MCF 10A (cell line): ENCODE measurements around the gene NOXRED1. TPM values are rescaled to one million over a fixed set of nuclear protein-coding genes. Genes with fewer than 3 reads are reported as not detected.

ENCODE experiments used
- BruUV-seq: library from RNA; stranded (reverse); fragments of 400-500 nt; replicated peaks from 2 replicates; lab custom pipeline; 2021; lab: Mats Ljungman, UMichigan
- CTCF ChIA-PET: fragments of 300-600 bp; sonication (Branson Sonifier 250); formaldehyde crosslinking; extraction: SDS; loops from one replicate; lab custom pipeline; 2021; ENCODE audit warnings: antibody characterized with exemption, inconsistent platforms; lab: Yijun Ruan, JAX
- POLR2A ChIA-PET: fragments of 300-600, 350-650 bp; sonication (Branson Sonifier 250); formaldehyde crosslinking; extraction: SDS; loops from one replicate; lab custom pipeline; 2020; ENCODE audit warnings: antibody characterized with exemption, inconsistent platforms; lab: Yijun Ruan, JAX
- DNase-seq: peaks from one replicate; pipeline ENCODE4 v3.0.0-alpha.2; 2018; ENCODE audit not compliant: unreplicated experiment
- H3K27ac Mint-ChIP-seq: one replicate; pipeline ENCODE4 v1.8.0; 2022; ENCODE audit warnings: mild to moderate bottlenecking, low read depth, mixed read lengths; ENCODE audit not compliant: unreplicated experiment
- H3K27me3 Mint-ChIP-seq: one replicate; pipeline ENCODE4 v1.8.0; 2022; ENCODE audit warnings: mixed read lengths; ENCODE audit not compliant: insufficient read depth, unreplicated experiment
- H3K36me3 Mint-ChIP-seq: one replicate; pipeline ENCODE4 v1.8.0; 2022; ENCODE audit warnings: mild to moderate bottlenecking, moderate library complexity, mixed read lengths; ENCODE audit not compliant: insufficient read depth, unreplicated experiment
- H3K4me1 Mint-ChIP-seq: one replicate; pipeline ENCODE4 v1.8.0; 2022; ENCODE audit warnings: mixed read lengths; ENCODE audit not compliant: insufficient read depth, unreplicated experiment
- H3K4me3 Mint-ChIP-seq: one replicate; pipeline ENCODE4 v1.8.0; 2022; ENCODE audit warnings: mild to moderate bottlenecking, moderate library complexity, mixed read lengths; ENCODE audit not compliant: unreplicated experiment
- H3K9me3 Mint-ChIP-seq: one replicate; pipeline ENCODE4 v1.8.0; 2022; ENCODE audit warnings: mixed read lengths; ENCODE audit not compliant: unreplicated experiment
- intact Hi-C: fragments of 100-400 bp; cut with micrococcal nuclease; formaldehyde crosslinking; loops from 2 replicates; pipeline ENCODE4 v1.14.1; 2022
- total RNA-seq: library from RNA; stranded (reverse); gene quantifications from 2 replicates; pipeline ENCODE4 v1.2.3, GENCODE V29; 2022
- TF ChIP-seq, protein P1 (sequence below): fragments of 200-600 bp; IDR thresholded peaks from one replicate; pipeline ENCODE4 v1.8.0; 2022; ENCODE audit warnings: antibody characterized with exemption, mild to moderate bottlenecking; ENCODE audit not compliant: unreplicated experiment

NOXRED1 gene
- total RNA-seq, 1 experiment from 2014 or later: 0.58 TPM

DNA sequence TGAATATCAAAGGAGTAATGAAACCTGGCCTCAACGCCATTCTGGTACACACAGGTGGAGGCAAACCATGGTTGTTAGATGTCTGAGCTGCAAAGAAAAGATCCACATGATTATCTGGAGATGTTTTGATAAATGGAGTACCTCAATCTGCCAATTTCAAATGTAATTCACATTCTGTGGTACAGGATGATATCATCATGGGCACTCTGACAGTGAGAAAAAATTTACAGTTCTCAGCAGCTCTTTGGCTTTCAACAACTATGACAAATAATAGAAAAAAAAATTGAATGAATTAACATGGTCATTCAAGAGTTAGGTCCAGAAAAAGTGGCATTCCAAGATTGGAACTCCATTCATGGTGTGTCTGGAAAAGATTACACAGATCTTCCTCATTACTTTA is 63.7 kb downstream of the NOXRED1 start:
- CTCF ChIA-PET: interaction anchor here (0.8 to 1.1 kb wide), 2 partner anchors 38 to 59 kb away, joined by 3 read pairs; no protein-coding TSS in a partner anchor

DNA sequence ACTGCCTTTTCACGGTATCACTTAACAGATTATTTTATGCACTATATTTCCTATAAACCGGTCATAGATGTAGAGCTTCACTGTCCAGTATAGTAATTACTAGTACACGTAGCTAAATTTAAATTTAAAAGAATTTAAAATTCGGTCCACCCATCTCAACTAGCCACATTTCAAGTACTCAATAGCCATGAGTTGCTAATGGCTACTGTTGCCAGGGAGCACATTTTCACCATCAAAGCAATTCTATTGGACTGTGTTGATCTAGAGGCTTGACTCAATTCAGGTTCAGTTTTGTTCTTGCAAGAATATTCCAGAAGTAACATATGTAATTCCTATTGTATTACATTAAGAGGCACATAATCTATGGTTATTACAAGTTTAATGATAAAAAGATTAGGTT is 66.4 kb downstream of the NOXRED1 start:
- no TSS peak for BruUV-seq
- intact Hi-C loops: no loop called here
- H3K4me3 Mint-ChIP-seq: no peak overlapping the region
- no peaks in the 10 kb centered on the region for H3K27me3 Mint-ChIP-seq
- H3K4me1 Mint-ChIP-seq: no peaks in the 10 kb centered on the region
- no peaks in the 10 kb centered on the region for H3K9me3 Mint-ChIP-seq
- ChIA-PET POLR2A (no interaction called here), CTCF (interaction anchor here (0.7 to 1.0 kb wide), 2 partner anchors 28 to 304 kb away, joined by 3 read pairs; no protein-coding TSS in a partner anchor)
- H3K27ac Mint-ChIP-seq: no peak overlapping the region
- DNase-seq: no peak
- peaks cover 8% of the 10 kb centered on the region for H3K36me3 Mint-ChIP-seq
- TF ChIP-seq, protein P1, sequence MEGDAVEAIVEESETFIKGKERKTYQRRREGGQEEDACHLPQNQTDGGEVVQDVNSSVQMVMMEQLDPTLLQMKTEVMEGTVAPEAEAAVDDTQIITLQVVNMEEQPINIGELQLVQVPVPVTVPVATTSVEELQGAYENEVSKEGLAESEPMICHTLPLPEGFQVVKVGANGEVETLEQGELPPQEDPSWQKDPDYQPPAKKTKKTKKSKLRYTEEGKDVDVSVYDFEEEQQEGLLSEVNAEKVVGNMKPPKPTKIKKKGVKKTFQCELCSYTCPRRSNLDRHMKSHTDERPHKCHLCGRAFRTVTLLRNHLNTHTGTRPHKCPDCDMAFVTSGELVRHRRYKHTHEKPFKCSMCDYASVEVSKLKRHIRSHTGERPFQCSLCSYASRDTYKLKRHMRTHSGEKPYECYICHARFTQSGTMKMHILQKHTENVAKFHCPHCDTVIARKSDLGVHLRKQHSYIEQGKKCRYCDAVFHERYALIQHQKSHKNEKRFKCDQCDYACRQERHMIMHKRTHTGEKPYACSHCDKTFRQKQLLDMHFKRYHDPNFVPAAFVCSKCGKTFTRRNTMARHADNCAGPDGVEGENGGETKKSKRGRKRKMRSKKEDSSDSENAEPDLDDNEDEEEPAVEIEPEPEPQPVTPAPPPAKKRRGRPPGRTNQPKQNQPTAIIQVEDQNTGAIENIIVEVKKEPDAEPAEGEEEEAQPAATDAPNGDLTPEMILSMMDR: no peak

More for the DNA sequence above, 63.7 kb downstream of the NOXRED1 start:
- intact Hi-C loops: no loop called here
- H3K27me3 Mint-ChIP-seq: no peaks in the 10 kb centered on the region
- no peaks in the 10 kb centered on the region for H3K9me3 Mint-ChIP-seq
- POLR2A ChIA-PET: interaction anchor here (2.0 kb wide), 1 partner anchor 17 kb away, joined by 8 read pairs; the partner anchor contains the start of genes SAMD15 and TMED8
- peaks cover 8% of the 10 kb centered on the region for H3K36me3 Mint-ChIP-seq
- no peak overlapping the region for H3K27ac Mint-ChIP-seq
- H3K4me1 Mint-ChIP-seq: no peaks in the 10 kb centered on the region
- TF ChIP-seq, protein P1: no peak
- no peak for DNase-seq
- H3K4me3 Mint-ChIP-seq: no peak overlapping the region
- BruUV-seq: no TSS peak

DNA sequence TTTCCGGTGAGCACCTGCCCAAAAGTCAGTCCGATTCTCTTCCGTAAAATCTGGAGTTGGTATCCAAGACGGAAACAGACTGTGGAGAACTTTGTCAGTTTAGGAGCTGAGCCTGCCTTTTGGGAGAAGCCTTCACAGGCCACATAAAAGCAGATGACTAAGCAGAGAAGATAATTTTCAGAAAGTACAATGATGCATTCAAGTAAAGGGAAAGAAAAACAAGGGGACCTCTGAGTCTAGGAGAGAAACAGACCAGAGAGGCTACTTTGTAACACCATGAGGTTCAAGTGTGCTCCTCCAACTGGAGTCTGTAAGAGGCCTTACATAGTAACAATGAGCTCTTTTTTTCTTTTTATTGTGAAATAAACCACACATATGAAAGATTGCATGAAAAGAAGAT is 67.5 kb downstream of the NOXRED1 start:
- ChIA-PET POLR2A (interaction anchor here (0.6 to 1.5 kb wide), 2 partner anchors 10 to 19 kb away, joined by 3 to 4 read pairs; no protein-coding TSS in a partner anchor), CTCF (interaction anchor here (0.6 to 1.0 kb wide), 3 partner anchors 27 to 372 kb away, joined by 3 to 4 read pairs (median 3); no protein-coding TSS in a partner anchor)
- Mint-ChIP-seq H3K4me1 (no peaks in the 10 kb centered on the region), H3K36me3 (peaks cover 11% of the 10 kb centered on the region), H3K4me3 (no peak overlapping the region), H3K27me3 (no peaks in the 10 kb centered on the region), H3K27ac (no peak overlapping the region), H3K9me3 (no peaks in the 10 kb centered on the region)
- DNase-seq: no peak
- TF ChIP-seq, protein P1: no peak
- intact Hi-C loops: no loop called here
- no TSS peak for BruUV-seq

DNA sequence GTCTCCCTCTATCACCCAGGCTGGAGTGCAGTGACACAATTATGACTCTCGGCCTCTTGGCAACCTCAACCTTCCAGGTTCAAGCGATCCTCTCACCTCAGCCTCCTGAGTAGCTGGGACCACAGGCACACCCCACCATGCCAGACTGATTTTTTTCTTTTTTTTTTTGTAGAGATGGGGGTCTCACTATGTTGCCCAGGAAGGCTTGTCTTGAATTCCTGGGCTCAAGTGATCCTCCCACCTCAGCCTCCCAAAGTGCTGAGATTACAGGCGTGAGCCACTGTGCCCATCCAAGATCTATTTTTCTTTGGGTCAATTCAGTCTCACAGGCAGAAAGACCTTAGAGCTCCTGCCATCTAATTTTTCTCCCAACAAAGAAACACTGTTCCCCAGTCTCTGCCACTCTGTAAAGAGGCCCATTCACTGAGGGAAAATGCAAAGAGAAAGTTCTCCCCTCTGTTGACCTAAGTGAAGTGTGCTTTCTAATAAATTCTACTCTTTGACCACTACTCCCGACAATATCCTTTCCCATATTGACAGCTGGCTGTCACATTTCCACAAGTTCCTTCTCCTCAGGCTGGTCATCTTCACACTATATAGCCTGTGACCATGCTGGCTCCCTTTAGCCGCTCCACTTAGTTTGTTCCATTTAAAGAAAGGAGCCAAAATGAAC is 69.7 kb downstream of the NOXRED1 start:
- no TSS peak for BruUV-seq
- intact Hi-C loops: no loop called here
- Mint-ChIP-seq H3K4me1 (no peaks in the 10 kb centered on the region), H3K27me3 (no peaks in the 10 kb centered on the region), H3K36me3 (peaks cover 6% of the 10 kb centered on the region), H3K9me3 (no peaks in the 10 kb centered on the region), H3K4me3 (no peak overlapping the region), H3K27ac (no peak overlapping the region)
- TF ChIP-seq, protein P1: no peak
- CTCF ChIA-PET: no interaction called here
- POLR2A ChIA-PET: no interaction called here
- DNase-seq: no peak
